ENCODE data around the gene GUCA2B.

Gene GUCA2B

DNA sequence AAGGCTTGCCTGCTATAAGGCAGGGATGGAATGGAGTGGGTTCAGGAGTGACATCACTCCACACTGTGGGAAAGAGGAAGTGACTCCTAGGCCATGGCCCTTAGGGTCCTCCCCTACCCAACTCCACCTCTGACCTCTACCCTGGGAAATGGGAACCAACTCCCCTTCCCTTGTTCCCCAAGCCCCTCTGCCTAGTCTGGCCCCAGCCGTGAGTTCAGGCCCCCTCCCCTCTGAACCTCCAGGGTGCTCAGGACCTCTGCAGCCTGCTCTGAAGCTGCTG lies 15.1 kb downstream of the GUCA2B start:
- no peak for DNase-seq

DNA sequence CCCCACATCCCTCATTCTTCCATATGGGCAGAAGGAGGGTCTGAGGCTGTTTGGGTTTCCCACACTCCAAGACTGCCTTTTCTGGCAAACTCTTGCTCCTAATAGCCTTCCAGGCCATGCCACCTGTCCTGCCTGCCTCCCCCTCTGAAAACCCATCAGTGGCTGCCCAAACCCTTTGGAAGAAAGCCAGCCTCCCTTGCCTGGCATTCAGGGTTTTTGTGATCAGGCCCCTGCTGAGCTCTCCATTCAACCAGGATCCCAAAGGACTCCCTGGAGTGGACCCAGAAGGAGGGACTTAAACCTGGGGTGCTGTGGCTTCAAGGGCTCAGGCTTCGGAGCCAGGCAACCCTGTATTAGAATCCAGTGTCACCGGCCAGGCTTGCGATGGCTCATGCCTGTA lies 15.6 kb downstream of the GUCA2B start:
- DNase-seq = no peak

DNA sequence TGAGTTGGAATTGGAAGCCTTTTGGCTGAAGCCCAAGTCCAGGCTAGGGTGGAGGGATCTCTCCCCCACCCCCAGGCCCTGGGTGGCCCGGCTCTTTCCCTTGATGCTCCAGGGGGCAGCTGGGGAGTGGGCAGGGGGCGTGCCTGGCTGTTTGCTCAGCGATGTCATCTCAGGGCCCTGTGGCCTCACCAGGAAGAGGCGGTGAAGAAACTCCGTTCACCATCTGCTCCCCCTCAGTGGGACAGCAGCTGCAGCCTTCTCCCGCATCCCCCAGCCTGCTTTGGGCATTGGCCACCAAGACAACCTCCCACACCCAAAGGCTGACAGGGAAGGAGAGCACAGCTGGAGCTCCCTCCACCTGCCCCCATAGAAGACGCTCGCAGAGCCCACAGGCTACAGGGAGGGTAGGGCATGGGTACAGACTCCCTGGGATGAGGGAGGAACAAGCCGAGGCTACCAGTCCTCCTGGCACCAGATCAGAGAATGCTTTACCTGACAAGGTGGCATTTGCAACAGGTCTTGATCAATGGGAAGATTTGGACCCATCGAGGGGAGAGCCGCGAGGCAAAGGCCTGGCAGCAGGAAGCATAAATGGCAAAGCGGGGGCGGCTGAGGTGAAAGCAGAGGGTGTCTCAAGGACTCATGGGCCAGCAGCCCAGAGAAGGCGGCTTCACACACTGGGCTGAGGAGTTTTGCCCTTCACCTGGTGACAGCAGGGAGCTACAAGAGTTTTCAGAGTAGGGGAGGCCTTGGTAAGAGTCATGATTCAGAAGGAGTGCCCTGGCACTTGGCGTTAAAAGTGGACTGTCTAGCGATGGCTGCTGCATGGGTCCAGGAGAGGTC lies 17.8 kb downstream of the GUCA2B start:
- DNase-seq = no peak

DNA sequence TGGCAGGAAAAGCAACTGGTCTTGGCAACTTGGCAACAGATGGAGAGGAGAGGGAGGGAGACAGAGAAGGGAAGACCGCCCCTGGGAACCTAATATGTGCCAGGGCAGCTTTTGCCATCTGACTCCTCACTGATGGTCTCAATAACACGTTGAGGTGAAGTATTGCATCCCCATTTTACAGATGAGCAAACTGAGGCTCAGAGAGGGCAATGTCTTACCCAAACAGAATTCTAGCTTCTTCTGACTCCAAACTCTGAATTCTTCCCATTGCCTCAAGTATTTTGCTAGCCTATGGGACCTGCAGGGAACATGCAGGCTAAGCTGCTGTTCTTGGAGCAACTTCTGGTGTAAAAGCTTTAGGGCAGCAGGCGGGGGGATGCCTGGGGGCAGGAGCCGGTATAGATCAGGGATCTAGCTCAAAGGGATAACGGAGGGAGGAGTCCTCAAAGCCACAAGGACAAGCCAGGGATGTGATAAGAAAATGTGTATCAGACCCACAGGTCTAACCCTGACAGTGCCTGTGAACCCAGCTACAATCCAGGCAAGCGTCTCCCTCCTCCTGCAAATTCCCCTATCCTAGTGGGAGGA lies 18.6 kb downstream of the GUCA2B start:
- no peak for DNase-seq

DNA sequence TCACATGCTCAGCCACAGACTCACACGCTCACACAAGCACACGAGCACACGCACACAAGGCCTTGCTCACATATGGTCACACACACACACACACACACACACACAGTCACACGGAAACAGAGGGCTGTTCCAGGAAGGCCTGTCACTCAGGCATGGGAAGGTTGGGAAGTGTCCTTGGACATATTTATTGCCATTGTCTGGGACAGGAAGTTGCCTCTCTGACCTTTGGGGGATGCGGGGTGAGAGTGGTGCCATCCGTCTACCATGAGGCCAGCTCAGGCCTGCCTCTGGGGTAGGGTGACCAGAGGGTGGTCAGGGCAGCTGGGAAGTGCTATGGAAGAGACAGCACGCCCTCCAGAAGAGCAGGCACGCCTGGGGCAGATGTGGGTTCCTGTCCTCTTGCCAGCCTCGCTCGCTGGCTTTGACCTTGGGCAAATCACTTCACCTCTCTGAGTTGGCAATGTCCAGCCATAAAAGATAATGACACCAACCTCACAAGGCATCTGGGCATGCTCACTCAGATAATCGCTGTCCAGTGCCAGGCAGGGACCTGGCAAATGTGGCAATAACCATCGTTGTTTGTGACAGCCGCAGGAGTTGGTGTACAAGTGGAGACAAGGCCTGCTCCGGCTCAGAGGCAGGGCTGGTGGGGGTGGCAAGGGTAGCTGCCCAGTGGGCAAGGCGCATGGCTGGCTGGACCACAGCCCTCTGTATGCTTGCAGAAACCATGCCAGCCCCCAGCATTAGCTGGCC lies 19.3 kb downstream of the GUCA2B start:
- DNase-seq = no peak

DNA sequence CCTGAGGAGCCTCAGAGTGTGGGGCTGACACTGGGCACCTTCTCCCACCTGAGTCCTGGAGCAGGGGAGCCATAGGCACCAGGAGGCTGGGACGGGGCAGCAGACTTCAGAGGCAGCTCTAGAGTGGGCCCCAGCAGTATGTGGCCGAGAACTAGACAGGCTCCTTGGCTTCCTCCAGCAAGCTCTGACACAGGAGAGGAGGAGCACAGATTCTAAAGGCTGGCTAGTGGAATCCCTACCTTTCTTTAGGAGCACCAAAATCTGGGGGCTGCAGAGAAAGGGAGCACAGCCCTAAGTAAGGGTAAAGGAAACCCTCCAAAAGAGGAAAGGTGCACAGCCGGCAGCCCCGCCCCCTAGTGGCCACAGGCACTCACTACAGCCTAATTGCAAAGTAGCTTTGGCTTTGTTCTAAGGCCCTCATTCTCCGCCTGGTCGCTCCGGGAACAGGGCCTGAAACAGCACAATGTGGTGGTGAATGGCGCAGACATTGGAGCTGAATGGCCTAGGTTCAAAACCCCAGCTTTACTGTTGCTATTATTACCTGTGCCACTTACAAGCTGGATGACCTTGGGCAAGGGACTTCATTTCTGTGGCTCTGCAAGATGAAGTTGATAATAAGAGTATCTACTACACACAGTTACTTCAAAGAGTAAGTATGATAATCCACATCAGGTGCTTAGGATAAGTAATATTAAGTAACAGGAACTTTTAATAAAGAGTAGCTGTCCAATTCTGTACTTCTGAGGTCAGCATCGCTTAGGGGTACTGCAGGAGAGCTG lies 20.1 kb downstream of the GUCA2B start:
- DNase-seq = peak; percentile 60

DNA sequence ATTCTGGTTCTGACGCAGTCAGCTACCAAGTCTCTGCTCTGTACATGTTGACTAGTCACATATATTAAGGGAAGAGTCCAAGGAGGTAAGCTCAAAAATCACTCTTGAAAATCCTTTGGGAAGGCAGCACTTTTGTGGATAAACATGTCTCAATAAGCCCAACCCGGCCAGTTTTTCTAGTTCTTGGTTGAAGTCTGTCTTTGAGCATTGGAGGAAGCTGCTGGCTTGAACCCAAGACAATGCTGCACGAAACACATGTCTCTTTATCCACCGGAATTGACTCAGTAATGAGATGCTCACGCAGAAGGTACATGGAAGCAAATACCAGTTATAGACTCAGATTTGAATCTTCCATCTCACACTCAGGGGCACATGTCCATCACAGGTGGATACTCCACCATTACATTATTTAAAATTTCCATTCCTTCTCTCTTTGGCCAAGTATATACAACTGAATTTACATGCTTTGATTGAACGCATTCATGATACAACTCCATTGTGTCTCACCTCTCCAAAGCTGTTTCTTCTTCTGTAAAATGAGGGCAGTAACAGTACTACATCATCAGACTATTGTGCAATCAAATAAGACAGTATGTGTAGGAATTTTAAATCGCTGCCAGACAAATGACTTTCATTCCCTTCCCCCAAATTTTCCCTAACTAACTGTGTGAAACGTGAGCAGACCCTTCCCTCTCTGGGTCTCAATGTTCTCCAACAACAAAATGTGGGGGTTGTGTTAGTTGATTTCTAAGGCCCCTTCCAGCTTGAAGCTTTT lies 20.9 kb downstream of the GUCA2B start:
- DNase-seq = no peak

DNA sequence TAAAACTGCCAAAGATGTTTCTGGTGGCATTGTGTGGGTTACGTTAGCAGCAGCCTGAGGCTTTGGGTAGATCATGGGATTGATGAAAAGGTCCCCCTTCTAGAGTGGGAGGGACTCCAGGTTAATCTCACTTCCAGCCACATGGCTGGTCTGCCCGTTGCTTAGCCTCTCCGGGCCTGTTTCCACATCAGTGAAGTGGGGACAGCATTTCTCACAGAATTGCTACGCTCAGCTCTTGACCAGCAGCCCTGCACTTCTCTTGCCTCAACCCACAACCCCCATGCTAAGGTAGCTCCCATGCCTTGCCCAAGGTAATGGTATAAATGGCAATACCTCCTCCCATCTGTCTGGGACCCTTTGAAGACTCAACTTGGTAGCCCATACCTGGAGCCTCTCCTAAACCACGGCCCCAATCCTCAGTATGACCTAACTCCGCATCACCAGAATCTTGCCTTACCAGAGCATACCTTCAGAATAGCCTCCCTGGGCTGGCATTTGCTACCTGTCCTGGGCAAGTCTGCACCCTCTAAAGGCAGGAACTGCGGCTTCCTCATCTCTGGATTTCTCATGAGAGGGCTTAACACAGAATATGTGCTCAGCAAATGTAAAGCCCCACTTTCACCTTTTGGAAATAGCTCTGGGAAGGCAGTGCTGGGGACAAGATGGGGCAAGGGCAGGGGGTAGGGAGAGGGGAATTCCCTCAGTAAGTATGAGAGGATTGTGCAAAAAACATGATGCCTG lies 22.3 kb downstream of the GUCA2B start:
- no peak for DNase-seq

DNA sequence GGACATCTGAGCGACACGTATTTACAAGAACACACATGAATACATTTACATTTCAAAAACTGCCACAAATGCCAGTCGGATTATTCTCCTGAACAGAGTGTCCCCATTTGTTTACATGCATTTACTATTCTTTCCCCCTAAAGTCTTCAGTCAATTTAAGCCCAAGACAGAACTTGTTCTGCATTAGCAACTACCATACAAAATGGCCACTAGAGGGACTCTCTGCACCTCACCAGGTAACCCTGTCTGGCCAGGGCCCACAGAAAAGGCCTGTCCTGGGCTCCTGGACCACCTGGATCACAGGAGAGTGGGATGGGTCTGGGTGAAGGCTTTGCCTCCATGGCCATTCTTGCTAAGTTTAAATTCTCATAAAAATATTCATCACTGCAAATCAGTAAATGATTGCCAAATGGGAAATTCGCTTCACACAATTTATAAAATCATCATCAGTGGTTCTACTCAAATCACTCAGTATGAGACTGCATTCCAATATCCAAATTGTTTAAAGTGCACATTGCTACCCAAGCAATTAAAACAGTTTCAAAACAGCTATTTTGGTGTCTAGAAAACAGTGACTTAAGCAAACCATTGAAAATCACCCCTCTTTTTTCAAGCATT lies 23.8 kb downstream of the GUCA2B start:
- DNase-seq = no peak

DNA sequence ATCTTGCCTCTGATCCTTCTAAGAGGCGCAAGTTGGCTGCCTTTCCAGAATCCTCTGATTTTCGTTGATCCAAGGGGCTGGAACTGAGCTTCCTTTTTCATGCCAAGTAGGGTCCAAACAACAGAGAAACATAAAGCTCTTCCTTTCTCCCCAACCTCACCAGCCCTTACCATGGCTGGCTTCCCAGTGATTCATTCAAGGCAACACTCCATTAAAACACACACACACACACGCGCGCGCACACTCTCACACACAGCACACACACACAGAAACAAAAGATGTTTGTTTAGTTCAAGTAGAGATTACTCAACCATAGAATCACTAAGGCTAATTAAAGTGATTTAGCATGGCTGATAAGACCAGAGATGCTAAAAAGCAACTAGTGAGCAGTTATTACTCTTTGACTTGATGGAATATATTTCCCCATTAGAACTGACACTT lies 24.4 kb downstream of the GUCA2B start:
- no peak for DNase-seq

DNA sequence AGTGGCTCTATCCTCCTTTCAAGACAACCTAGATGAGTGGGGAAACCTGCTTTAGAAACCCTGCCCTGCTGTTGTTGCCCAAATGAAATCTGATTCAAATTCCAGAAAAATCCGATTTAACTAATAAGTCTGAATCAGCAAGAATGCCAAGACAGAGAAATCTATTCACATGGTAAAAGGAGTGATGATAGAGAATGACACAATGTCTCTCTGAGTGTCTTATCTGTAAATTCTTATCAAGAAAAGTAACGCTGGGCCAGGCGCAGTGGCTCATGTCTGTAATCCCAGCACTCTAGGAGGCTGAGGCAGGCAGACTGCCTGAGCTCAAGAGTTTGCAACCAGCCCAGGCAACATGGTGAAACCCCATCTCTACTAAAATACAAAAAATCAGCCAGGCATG lies 25.0 kb downstream of the GUCA2B start:
- no peak for DNase-seq

DNA sequence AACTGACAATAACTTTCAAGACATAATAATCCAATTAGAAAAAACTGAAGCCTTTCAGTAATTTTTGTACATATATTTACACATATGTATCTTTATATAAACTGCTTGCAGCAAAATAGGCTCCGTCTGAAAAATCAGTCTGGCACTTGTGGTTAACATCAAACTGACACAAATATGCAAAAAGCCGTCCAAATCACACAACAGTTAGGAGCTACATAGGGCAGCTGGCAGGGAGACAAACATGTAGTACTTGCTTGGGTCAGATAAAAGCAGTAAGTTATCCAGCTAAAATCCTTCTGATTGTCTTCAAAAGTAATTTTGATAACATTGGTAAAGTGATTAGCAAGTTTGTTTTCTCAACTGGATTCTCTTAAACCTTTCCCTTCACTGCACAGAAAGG lies 26.1 kb downstream of the GUCA2B start:
- DNase-seq = no peak

DNA sequence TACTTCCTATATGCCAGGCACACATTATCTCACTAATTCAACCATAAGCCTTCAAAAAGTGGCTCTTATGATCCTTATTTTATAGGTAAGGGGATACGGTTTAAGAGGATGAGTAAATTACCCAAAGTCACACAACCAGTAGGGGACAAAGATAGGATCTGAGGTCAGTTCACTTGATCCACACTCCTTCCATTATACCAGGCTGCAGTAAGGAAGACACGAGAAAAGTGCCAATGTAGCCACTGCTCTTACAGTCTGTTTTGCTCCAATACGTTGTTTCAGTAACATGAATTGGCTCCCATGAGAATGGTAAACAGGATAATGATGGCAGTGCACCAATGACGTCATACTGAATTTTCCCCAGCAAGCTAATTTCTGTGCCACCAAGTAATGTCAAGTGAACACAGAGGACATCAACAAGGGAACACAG lies 26.7 kb downstream of the GUCA2B start:
- no peak for DNase-seq

DNA sequence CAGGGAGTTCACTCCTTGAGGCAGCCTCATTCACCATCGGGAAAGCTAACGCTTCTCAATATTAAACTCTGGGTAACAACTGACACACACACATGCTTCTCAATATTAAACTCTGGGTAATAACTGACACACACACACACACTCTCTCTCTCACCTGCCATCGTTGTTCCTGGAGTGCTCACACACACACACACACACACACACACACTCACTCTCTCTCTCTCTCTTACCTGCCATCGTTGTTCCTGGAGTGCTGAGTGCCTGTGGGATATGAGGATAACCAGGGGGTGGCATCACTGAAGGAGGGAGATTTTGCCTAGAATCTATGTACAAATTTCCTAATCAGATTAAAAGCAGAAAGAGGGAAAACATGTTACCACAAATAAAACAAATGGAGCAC lies 28.5 kb downstream of the GUCA2B start:
- no peak for DNase-seq

DNA sequence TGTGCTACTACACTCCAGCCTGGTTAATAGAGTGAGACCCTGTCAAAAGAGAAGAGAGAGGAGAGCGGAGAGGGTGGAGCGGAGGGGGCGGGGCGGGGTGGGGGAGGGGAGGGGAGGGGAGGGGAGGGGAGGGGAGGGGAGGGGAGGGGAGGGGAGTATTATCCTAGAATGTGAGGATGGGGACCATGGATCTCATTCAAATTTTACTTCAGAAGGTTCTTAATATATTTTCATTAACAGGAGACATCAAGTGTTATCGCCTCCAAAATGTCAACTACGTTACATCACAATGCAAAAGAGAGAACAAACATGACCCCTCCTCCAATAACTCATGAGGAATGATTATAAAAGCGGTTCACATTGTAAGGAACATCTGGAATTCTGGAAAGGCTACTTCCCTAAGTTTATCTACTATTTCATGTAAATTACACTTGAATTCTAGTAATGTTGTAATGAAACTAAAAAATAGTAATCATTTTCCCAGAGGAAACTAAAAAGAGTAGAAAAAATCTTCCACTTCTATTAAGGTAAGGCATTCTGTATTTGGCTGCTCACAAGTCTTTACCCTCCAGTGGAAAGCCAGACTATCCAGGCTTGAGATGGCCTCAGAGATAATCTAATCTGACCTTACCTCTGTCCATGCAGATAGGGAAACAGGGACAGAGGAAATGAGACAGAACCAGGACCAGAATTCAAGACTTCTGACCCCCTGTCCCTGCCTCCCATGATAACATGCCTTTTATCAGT lies 30.2 kb downstream of the GUCA2B start:
- no peak for DNase-seq

DNA sequence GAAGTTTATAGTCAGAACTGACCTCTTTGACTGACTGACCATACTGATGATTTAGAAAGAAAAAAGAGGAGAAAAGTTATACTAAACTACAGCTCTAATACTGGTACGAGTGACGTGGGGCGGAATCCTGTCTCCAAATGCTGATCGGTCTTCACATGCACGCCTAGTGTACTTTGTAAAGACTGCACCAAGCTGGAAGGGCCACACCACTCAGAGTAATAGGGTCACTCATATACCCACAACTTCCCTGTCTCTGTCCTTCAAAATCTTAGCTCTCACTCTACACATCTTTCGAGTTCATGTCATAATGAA lies 30.7 kb downstream of the GUCA2B start:
- DNase-seq = no peak

DNA sequence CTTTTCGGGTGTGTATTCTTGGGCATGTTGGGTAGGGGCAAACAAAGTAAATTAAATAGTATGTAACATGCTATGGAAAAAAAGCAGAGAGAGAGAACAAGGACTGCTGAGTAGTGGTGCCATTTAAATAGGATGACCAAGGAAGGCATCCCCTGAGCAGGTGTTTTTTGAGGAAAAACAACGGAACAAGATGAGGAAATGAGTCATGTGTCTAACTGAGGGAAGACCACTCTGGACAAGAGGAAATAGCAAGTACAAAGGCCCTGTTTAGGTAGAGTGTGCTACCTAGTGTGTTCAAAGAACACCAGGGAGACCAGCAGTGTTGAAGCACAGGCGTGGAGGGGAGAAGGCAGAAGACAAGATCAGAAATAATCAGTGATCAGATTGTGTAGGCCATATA lies 31.4 kb downstream of the GUCA2B start:
- no peak for DNase-seq

DNA sequence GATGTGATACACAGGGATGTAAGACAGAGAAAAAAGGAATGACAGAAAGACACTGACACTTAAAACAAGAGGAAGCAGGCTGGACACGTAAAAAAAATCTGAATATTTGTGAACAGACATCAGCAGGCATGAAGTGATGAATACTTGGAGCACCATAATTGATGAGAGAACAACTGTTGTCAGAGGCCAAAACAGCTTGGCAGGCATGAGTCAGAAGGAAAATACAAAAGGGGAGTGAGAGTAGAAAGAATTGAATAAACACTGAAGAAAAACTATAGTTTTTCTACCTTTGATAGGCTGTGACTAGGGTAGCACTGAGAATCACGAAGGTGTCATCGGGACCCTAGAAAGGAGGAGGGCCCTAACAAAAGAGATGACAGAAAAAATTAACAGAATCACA lies 32.9 kb downstream of the GUCA2B start:
- DNase-seq = no peak

DNA sequence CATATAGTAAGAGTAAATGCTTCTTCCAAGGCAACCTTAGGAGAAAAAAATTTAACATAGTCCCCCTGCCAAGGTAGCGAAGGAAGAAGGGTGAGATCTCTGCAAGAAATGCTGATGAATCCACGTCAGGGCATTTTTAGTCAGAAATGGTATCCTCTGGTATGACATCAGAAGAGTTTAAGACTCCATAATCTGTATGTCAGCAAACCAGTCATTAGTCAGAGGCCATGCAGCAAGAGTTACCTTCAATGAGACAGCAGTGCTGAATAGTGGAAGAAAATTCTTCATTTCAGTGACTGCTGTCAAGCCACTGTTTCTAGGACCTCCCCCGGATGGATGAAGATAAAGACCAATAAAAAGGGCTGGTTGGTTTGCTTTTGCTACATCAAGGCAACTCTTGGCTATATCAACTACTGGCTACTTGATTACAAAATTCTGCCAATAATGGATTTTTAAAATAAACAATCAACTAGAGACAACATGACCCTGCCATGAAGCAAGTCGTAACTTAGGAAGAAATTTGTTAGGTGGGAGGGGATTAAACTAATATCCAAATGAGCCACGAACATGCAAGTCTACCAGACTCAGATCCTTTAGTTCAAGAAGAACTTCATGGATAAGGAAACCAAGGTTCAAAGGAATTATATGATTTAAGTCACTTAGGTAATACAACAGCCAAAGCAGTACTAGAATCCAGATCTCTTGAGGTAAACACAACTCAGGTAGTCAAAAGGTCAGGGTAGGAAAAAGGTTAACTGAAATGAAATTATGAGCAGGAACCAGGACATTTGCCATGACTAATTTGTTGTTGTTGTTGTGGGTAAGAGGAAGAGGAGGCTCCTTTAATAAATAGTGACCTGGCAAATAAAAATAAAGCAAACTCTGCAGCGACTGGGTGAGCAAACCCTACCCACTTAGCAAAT lies 37.0 kb downstream of the GUCA2B start:
- DNase-seq = no peak

DNA sequence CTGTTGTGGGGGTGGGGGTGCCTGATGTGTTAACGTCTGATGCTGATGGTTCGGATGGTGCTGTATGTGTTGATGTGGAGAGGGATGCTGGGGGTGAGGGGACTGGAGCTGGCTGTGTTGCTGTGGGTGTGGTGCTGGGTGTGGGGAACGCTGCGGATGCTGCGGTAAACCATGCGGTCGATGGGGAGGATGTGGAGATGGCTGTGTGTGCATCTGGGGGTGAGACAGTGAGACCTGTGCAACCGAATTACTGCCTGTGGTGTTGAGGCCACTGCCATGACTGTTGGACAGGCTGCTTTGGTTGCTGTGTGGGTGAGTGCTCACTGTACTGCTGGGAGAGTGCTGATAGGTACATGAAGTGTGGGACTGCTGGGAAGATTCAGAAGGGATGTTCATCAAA lies 38.1 kb downstream of the GUCA2B start:
- no peak for DNase-seq
